Lower leg skin (tissue), 3 donors: ENCODE measurements around the gene CA6.

Experiments used
- CTCF ChIP-seq, 3 donors: fragments of 450-650 bp; IDR thresholded peaks; one replicate each; pipeline ENCODE4 v1.5.1; 2016; ENCODE audit warnings: antibody characterized with exemption in 3 of 3, mild to moderate bottlenecking in 3 of 3, moderate library complexity in 2 of 3
- POLR2A ChIP-seq, 2 donors: fragments of 450-650 bp; IDR thresholded peaks; one replicate each; pipeline ENCODE4 v1.6.1; 2016 to 2017; ENCODE audit warnings: antibody characterized with exemption in 2 of 2, mild to moderate bottlenecking in 1 of 2, moderate library complexity in 1 of 2

DNA sequence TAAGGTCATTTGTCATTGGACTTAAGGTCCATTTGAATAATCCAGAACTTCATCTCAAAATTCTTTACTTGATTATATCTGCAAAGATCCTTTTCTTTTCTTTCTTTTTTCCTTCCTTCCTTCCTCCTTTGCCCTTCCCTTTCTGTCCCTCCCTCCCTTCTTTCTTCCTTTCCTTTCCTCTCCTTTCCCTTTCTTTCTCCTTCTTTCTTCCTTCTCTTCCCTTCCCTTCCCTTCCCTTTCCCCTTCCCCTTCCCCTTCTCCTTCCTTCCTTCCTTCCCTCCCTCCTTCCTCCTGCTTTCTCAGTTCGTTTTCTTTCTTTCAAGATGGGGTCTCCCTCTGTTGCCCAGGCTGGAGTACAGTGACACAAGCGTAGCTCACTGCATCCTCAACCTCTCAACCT, 35.5 kb downstream of the CA6 start:
- TF ChIP-seq CTCF (IDR thresholded peaks at IDR 0.05) (no peak), POLR2A (IDR thresholded peaks at IDR 0.05) (no peak)
